GM23338 (cell line): ENCODE results near the gene ARSB. TPM values are rescaled to one million over a fixed set of nuclear protein-coding genes. Genes with fewer than 3 reads are reported as not detected.

Experiments used
- ATAC-seq: fragments of 200-7000 bp; cut with Tn5 transposase; 3 replicates; pipeline ENCODE4 v1.9.1; 2020
- DNase-seq: peaks from one replicate; pipeline ENCODE4 v3.0.0-alpha.2; 2015; ENCODE audit warnings: low spot score
- H2AFZ ChIP-seq: fragments of 200-600 bp; sonication (generic); 2 replicates; pipeline ENCODE4 v1.8.0; 2016; ENCODE audit warnings: antibody characterized with exemption, mild to moderate bottlenecking, moderate library complexity
- H3F3A ChIP-seq: fragments of 200-600 bp; sonication (generic); replicated peaks from 2 replicates; pipeline ENCODE4 v1.8.0; 2017; ENCODE audit warnings: antibody characterized with exemption, mixed run types, low read depth
- H3K27ac ChIP-seq: fragments of 200-600 bp; sonication (generic); 2 replicates; pipeline ENCODE4 v1.6.1; 2016; ENCODE audit warnings: low read depth
- H3K27me3 ChIP-seq: fragments of 200-600 bp; sonication (generic); 2 replicates; pipeline ENCODE4 v1.8.0; 2016; ENCODE audit warnings: mild to moderate bottlenecking, mixed run types, moderate library complexity; ENCODE audit not compliant: insufficient read depth
- H3K36me3 ChIP-seq: fragments of 200-600 bp; sonication (generic); 2 replicates; pipeline ENCODE4 v1.8.0; 2016; ENCODE audit warnings: mild to moderate bottlenecking; ENCODE audit not compliant: insufficient read depth
- H3K4me1 ChIP-seq: fragments of 200-600 bp; sonication (generic); 2 replicates; pipeline ENCODE4 v1.8.0; 2016; ENCODE audit warnings: mild to moderate bottlenecking, moderate library complexity; ENCODE audit not compliant: insufficient read depth
- H3K4me2 ChIP-seq: fragments of 200-600 bp; sonication (generic); 2 replicates; pipeline ENCODE4 v1.7.1; 2017; ENCODE audit warnings: mixed run types
- H3K4me3 ChIP-seq: fragments of 200-600 bp; sonication (generic); 2 replicates; pipeline ENCODE4 v1.6.1; 2016; ENCODE audit warnings: mixed run types
- H3K79me2 ChIP-seq: fragments of 200-600 bp; sonication (generic); replicated peaks from 2 replicates; pipeline ENCODE4 v1.8.0; 2017; ENCODE audit warnings: mild to moderate bottlenecking; ENCODE audit not compliant: insufficient read depth
- H3K9me2 ChIP-seq: fragments of 200-600 bp; sonication (generic); 2 replicates; pipeline ENCODE4 v1.8.0; 2017; ENCODE audit not compliant: insufficient read depth
- H4K20me1 ChIP-seq: fragments of 200-600 bp; sonication (generic); replicated peaks from 2 replicates; pipeline ENCODE4 v1.8.0; 2017; ENCODE audit warnings: mild to moderate bottlenecking; ENCODE audit not compliant: insufficient read depth
- H3K27ac Mint-ChIP-seq: 2 replicates; pipeline ENCODE4 v1.8.0; 2020; ENCODE audit warnings: inconsistent platforms, mild to moderate bottlenecking, moderate library complexity, mixed read lengths
- H3K27me3 Mint-ChIP-seq: 3 replicates; pipeline ENCODE4 v1.8.0; 2022; ENCODE audit warnings: low read depth, mild to moderate bottlenecking, moderate library complexity, mixed read lengths, inconsistent platforms; ENCODE audit not compliant: insufficient read depth, poor library complexity
- H3K36me3 Mint-ChIP-seq: 3 replicates; pipeline ENCODE4 v1.8.0; 2021; ENCODE audit warnings: low read depth, mild to moderate bottlenecking, inconsistent platforms, moderate library complexity, mixed read lengths
- H3K4me1 Mint-ChIP-seq: 3 replicates; pipeline ENCODE4 v1.8.0; 2020; ENCODE audit warnings: mild to moderate bottlenecking, inconsistent platforms, mixed read lengths
- H3K4me3 Mint-ChIP-seq: 3 replicates; pipeline ENCODE4 v1.8.0; 2021; ENCODE audit warnings: moderate library complexity, mild to moderate bottlenecking, inconsistent platforms, mixed read lengths
- H3K9me3 Mint-ChIP-seq: 3 replicates; pipeline ENCODE4 v1.8.0; 2020; ENCODE audit warnings: moderate library complexity, mild to moderate bottlenecking, inconsistent platforms, mixed read lengths
- CREB1 ChIP-seq: fragments of 250-450 bp; sonication (Bioruptor Pico); IDR thresholded peaks from 2 replicates; pipeline ENCODE4 v1.5.0; 2020; ENCODE audit warnings: low read depth, mild to moderate bottlenecking, moderate library complexity
- CTCF ChIP-seq, 2 experiments: fragments of 200-600 bp in 1 of 2; sonication (generic) in 1 of 2; conservative IDR thresholded peaks; 2 replicates each; pipeline versions ENCODE4 v1.5.1 to v1.6.1; 2016 to 2017; ENCODE audit warnings: antibody characterized with exemption in 2 of 2, low read depth in 2 of 2, mild to moderate bottlenecking in 2 of 2, moderate library complexity in 1 of 2
- ETS1 ChIP-seq: IDR thresholded peaks from 2 replicates; pipeline ENCODE4 v1.6.1; 2016; ENCODE audit warnings: antibody characterized with exemption
- EZH2 ChIP-seq: fragments of 200-600 bp; sonication (generic); IDR thresholded peaks from one replicate; pipeline ENCODE4 v1.8.0; 2017; ENCODE audit warnings: antibody characterized with exemption, mild to moderate bottlenecking, low read depth; ENCODE audit not compliant: unreplicated experiment
- JUNB ChIP-seq: IDR thresholded peaks from one replicate; pipeline ENCODE4 v1.6.1; 2016; ENCODE audit warnings: antibody characterized with exemption; ENCODE audit not compliant: unreplicated experiment
- NANOG ChIP-seq: IDR thresholded peaks from 2 replicates; pipeline ENCODE4 v1.6.1; 2016; ENCODE audit warnings: antibody characterized with exemption, borderline replicate concordance
- POLR2AphosphoS5 ChIP-seq: IDR thresholded peaks from 2 replicates; pipeline ENCODE4 v1.6.1; 2016; ENCODE audit warnings: antibody characterized with exemption, low read depth
- REST ChIP-seq: IDR thresholded peaks from one replicate; pipeline ENCODE4 v1.6.1; 2018; ENCODE audit warnings: antibody characterized with exemption; ENCODE audit not compliant: unreplicated experiment
- STAT1 ChIP-seq: IDR thresholded peaks from one replicate; pipeline ENCODE4 v1.6.1; 2016; ENCODE audit warnings: antibody characterized with exemption; ENCODE audit not compliant: unreplicated experiment
- ZNF114 ChIP-seq: fragments of 250-450 bp; sonication (Bioruptor Pico); IDR thresholded peaks from 2 replicates; pipeline ENCODE4 v1.5.0; 2020; ENCODE audit warnings: mild to moderate bottlenecking, moderate library complexity
- polyA plus RNA-seq: library from polyadenylated mRNA; unstranded; fragments of >200 nt; fragmentation: Nextera tagmentation; extraction: Ambion mirVana; gene quantifications from 2 replicates; pipeline ENCODE4 v1.2.1, GENCODE V29; 2016
- total RNA-seq: library from RNA; depleted of rRNA; stranded (reverse); fragments of >200 nt; shearing (Covaris generic); gene quantifications from 2 replicates; pipeline ENCODE4 v1.2.3, GENCODE V29; 2014

The ARSB gene
- total and polyA plus RNA-seq, 2 experiments from 2014 or later = 7.4 to 24.6 TPM

DNA sequence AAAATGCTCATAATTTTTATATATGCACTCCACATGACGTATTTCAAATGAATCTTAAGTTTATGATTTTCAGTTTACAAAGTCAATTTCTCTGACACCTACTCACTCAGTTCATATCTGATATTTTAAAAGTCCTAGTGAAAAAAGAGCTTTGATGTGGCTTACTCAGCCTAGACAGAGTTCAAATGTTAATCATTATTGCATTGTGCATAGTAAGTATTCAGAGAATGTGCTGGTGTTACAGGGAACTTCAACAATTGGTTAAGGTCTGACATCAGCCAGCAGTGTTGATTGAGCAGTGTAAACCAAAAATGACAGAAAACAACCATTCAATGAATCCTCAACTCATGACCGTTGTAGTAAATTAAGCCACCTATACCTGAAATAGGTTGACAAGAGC, 189.4 kb downstream of the ARSB start:
- H3K36me3 Mint-ChIP-seq = peaks cover 6% of the 10 kb centered on the region
- no peaks in the 10 kb centered on the region for H3K36me3 ChIP-seq
- no peak overlapping the region for H2AFZ ChIP-seq
- peaks cover 2% of the 10 kb centered on the region for H3K27me3 Mint-ChIP-seq
- no peak overlapping the region for H3K27ac ChIP-seq
- H4K20me1 ChIP-seq = no peaks in the 10 kb centered on the region
- ATAC-seq (no peak), DNase-seq (no peak)
- no peak for TF ChIP-seq CREB1 (CRISPR knock-in tag)
- no peaks in the 10 kb centered on the region for H3F3A ChIP-seq
- H3K9me2 ChIP-seq = no peaks in the 10 kb centered on the region
- H3K4me2 ChIP-seq = no peak overlapping the region
- no peak overlapping the region for H3K27ac Mint-ChIP-seq
- H3K4me1 Mint-ChIP-seq = peaks cover 4% of the 10 kb centered on the region; the same call in 2 of the 3 replicates
- no peaks in the 10 kb centered on the region for H3K27me3 ChIP-seq
- H3K9me3 Mint-ChIP-seq = peaks cover 2% of the 10 kb centered on the region; the same call in 2 of the 3 replicates
- no peak overlapping the region for H3K4me3 ChIP-seq
- H3K4me3 Mint-ChIP-seq = no peak overlapping the region
- H3K79me2 ChIP-seq = no peaks in the 10 kb centered on the region
- H3K4me1 ChIP-seq = 0 out of 2 replicates have a peak, but pooled peaks cover 4% of the 10 kb centered on the region

GRCh38 chr5:78794693-78795215, 190.4 kb downstream of the ARSB start:
- Mint-ChIP-seq H3K9me3 (no peaks in the 10 kb centered on the region), H3K27me3 (peaks cover 2% of the 10 kb centered on the region), H3K4me3 (no peak overlapping the region), H3K4me1 (peaks cover 4% of the 10 kb centered on the region; the same call in 2 of the 3 replicates), H3K27ac (no peak overlapping the region; the same call in 1 of the 2 replicates), H3K36me3 (peaks cover 2% of the 10 kb centered on the region; the same call in 2 of the 3 replicates)
- no peaks in the 10 kb centered on the region for H3F3A ChIP-seq
- TF ChIP-seq CTCF (conservative IDR thresholded peaks at IDR 0.05; ENCODE audit: low read depth in 2 of 2) = no peak
- TF ChIP-seq STAT1 = no peak
- TF ChIP-seq POLR2AphosphoS5 = no peak
- TF ChIP-seq ZNF114 = no peak
- no peak for TF ChIP-seq EZH2
- no peaks in the 10 kb centered on the region for H3K9me2 ChIP-seq
- no peaks in the 10 kb centered on the region for H3K79me2 ChIP-seq
- no peak overlapping the region for H3K27ac ChIP-seq
- DNase-seq = no peak
- H3K27me3 ChIP-seq = no peaks in the 10 kb centered on the region
- no peak overlapping the region for H3K4me2 ChIP-seq
- H3K4me1 ChIP-seq = 0 out of 2 replicates have a peak, but pooled peaks cover 4% of the 10 kb centered on the region
- no peak overlapping the region for H2AFZ ChIP-seq
- H3K4me3 ChIP-seq = no peak overlapping the region
- no peaks in the 10 kb centered on the region for H4K20me1 ChIP-seq
- H3K36me3 ChIP-seq = no peaks in the 10 kb centered on the region
- ATAC-seq = no peak

- no peak overlapping the region for H3K4me3 ChIP-seq
- H3K4me1 Mint-ChIP-seq = peaks cover 4% of the 10 kb centered on the region; the same call in 2 of the 3 replicates
- H3K9me2 ChIP-seq = no peaks in the 10 kb centered on the region
- no peak overlapping the region for H3K4me2 ChIP-seq
- H3K27ac ChIP-seq = no peak overlapping the region
- no peaks in the 10 kb centered on the region for H3F3A ChIP-seq
- no peak for DNase-seq
- no peaks in the 10 kb centered on the region for H3K27me3 ChIP-seq
- no peaks in the 10 kb centered on the region for H4K20me1 ChIP-seq
- 0 out of 2 replicates have a peak, but pooled peaks cover under 1% of the 10 kb centered on the region for H3K4me1 ChIP-seq
- H3K79me2 ChIP-seq = no peaks in the 10 kb centered on the region
- no peaks in the 10 kb centered on the region for H3K36me3 ChIP-seq
- no peak overlapping the region for H2AFZ ChIP-seq
- H3K9me3 Mint-ChIP-seq = no peaks in the 10 kb centered on the region
- peak; percentile 31; the same call in 1 of the 3 replicates for ATAC-seq
- H3K27me3 Mint-ChIP-seq = peaks cover 2% of the 10 kb centered on the region
- H3K4me3 Mint-ChIP-seq = no peak overlapping the region
- no peaks in the 10 kb centered on the region for H3K36me3 Mint-ChIP-seq
- no peak overlapping the region; the same call in 1 of the 2 replicates for H3K27ac Mint-ChIP-seq
- no peak for TF ChIP-seq JUNB
- no peak for TF ChIP-seq ETS1
- TF ChIP-seq REST = no peak
- no peak for TF ChIP-seq ZNF114
- no peak for TF ChIP-seq NANOG
- TF ChIP-seq CREB1 (CRISPR knock-in tag) = no peak
- TF ChIP-seq POLR2AphosphoS5 = no peak
Measured at GRCh38 chr5:78793907-78794662, 191.0 kb downstream of the ARSB start.
